Activated CD4-positive, alpha-beta T cell treated with anti-CD3 and anti-CD28 coated beads, Interleukin-2, amount 50 U/mL, for 16 hours (primary cell): ENCODE results near the gene LAMA5.

Experiments used
- DNase-seq: peaks from one replicate; pipeline ENCODE4 v3.0.0-alpha.2; 2020

LAMA5 gene

DNA sequence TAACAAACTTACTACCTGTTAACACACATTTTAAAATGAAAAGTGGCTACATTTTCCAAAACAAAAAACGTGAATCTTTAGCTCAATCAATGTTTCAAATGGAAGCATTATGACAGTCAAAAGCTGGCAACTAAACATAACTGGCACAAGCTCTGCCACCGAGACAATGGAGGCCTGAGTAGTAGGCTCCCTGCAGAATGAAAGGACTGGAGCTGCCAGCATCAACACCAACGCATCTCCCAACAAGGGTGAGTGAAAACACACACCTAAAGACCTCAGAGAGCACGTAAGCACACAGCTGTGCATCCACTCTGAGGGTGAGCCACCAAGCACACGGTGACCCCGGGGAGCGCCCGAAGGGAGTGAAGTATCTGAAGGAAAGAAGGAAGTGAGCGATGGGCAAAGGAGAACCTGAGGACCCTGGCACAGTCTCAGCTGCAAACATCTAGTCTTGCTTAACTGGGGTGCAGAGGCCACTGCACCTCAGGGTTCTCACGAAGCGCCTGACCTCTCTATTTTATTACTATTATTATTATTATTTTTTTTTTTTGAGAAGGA lies 65.9 kb downstream of the LAMA5 start:
- DNase-seq: no peak

DNA sequence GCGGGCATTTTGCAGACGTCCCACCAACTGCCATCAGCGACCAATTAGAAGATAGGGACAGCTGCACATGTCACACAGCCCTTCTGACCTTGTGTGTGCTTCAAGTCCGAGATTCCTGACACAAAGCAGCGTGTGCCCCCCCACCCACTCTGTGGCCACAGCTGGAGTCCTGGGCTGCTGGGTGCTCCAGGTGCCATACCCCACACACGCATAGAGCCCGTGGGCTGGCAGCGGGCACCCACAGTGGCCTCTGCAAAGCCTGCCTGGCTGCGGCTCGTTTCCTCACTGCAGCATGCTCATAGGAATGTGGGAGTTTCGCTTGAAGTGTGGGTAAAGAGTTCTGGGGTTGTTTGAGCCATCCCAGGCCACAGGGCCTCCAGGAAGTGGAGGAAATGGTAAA lies 66.8 kb downstream of the LAMA5 start:
- DNase-seq: no peak

DNA sequence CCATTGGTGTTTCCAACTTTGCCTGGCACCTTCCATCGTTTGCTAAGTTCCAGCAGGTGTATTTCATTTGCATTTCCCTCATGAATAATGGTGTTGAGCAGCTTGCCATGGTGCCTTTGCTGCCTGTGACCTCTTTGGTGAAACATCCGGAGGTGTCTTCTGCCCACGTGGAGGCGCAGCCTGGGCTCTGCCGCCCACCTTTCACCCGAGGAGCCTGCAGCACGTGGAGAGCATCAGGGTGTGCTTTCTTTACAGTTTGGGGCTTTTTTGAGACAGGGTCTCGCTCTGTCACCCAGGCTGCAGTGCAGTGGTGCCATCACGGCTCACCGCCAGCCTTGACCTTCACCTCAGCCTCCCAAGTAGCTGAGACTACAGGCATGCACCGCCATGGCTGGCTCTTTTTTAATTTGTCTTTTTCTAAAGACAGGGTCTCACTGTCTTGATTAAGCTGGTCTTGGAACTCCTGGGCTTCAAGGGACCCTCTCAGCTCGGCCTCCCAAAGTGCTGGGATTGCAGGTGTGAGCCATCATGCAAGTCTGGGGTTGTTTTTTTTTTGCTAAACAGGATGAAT lies 67.4 kb downstream of the LAMA5 start:
- no peak for DNase-seq

DNA sequence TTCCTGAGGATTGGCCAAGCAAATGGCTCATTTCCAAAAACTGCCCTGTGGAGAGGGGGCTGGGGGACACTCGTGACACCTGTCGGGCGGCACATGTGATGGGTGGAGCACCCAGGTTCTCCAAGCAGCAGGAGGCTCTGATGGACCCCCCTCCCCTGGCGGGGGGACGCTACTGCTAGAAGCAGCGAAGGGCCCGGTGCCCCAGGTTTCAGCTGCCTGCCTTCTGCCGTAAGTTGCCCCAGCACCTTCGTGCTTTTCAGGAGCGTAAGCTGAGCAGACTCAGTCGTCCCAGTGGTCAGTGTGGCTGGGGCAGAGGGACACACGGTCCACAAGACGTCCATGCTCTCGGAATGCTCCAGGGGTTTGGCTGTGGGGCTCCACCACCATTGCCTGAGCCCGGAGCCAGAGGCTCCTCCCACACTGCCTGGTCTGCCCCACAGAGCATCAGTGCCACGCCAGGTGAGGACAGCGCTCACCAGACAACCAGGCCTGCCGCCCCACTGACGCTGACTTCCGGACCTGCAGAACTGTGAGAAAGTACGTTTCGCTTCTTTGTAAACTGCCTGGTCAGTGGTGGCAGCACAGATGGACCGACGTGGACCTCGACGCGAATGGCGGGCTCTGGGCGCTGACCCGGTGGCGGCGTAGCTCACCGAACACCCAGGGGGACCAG lies 68.4 kb downstream of the LAMA5 start:
- no peak for DNase-seq

DNA sequence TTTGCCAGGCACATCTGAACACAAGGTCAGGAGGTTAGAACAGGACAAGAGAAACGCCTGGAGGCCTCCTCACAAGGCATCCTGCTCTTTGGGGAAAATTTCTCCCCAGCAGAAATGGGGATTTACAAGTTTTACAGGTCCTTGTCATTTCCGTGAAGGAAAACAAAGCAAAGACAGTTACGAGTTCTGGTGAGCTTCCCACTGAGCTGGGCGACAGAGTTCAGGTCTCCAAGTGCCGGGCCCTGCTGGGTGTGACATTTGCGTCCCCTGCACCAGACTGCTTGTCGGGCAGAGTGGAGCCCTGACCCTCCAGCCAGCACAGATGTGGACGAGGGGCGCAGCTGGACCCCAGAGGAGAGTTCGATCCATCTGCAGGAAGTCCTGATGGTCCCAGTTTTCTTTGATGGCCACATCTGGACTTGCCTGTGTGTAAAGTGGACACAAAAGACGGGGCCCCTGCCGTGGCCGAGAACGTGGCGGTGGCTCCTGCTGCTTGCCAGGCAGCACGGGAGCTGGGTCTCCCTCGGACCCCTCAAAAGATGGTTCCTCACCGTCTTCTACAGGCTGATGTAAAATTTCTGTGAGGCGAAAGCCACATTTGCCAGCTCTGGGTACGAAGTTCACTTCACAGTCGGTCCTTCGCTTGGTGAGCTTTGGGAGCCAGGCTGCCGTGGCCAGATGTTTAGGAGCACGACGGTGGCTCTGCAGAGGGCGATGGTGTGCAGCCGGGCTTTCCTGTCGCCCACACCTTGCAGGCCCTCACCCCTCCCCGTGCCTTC lies 69.5 kb downstream of the LAMA5 start:
- DNase-seq: no peak

DNA sequence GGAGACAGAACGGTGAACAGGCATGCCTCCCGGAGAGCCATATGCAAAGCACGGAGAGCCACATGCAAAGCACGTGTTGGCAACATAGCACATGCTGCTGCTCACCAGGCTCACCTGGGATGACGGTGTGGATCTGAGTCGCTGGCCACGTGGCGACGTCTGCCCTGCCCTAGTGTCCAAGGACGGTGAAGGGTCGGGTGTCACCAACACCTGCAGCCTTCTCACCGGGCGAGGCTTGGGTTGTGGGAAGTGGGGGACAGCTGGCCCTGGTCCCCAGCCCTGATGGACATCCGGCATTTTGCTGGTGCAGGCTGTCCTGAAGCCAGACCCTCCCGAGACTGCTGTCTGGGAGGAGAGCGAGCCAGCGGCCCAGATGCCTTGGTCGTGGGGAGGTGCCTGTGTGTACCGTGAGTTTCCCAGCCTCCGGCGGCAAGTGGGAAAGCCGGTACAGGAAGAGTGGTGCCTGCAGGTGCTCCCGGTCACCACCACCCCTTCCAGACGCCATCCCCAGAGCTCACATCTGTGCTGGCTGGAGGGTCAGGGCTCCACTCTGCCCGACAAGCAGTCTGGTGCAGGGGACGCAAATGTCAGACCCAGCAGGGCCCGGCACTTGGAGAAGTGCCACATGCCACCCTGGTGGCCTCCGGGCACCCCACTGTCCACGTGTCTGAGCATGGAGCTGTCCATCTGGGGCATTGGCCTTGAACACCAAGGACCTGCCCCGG lies 70.2 kb downstream of the LAMA5 start:
- DNase-seq: no peak

DNA sequence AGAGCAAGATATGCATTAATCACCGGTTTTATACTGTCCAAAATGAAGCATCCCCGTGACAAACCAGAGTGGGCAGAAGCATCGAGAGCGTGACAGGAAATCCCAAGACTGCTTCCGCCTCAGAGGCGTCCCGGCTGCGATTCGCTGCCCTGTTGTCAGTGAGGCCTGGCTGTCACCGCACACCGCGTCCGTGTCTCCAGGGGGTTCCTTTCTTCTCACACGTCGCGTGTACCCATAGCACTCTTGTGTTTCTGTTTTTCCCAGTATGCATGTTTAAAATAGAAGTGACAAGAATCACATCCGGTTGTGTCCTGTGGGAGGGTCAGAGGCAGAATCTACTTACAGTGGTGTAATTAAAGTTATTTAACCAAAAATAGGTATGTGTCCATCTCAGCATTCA lies 72.6 kb downstream of the LAMA5 start:
- no peak for DNase-seq

DNA sequence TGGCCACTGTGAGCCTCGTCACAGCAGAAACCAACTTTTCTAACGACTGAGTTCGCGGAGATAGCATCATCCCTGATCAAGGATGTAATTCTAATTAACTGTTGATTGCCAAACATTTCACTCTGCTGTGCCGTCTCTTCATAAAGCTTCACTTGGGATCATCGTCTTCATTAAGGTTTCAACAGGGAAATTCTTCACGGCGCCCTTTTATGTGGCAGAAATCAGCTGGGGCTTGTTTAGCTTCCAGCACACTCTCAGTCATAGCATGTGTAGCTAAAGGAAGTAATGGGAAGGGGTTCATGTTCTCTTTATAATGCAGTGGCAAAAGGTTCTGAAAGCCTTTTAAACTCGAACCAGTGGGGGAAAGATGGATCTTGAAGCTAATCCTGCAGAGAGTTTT lies 73.2 kb downstream of the LAMA5 start:
- DNase-seq: no peak

DNA sequence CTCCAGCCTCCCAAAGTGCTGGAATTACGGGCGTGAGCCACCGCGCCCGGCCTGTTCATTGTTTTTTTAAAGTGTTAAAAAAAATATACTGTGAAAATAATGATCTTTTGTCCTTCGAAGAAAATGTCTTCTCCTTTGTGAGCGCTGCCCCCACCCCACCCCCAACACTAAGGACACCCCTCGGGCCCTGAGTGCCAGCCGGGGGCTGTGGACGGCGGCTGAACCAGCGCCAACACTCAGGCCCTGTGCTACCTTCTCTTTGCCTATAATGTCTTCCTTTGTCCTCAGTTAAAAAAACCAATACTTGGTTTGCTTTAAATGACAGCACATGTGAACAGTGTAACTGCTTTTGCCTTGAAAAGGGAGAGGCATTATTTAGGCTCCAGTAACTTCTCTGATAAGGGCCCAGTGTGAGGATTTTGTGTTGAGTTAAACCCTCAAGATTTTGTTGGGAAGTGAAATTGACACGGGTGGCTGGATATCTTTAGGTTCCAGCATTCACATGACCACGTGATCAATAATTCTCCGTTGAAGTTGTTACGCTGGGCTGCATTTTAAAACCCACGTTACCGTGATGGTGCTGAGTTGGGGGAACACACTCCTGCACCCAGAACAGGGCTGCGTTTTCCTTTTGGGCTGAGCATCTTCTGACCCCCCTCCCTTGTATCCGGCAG lies 73.9 kb downstream of the LAMA5 start:
- DNase-seq: no peak

DNA sequence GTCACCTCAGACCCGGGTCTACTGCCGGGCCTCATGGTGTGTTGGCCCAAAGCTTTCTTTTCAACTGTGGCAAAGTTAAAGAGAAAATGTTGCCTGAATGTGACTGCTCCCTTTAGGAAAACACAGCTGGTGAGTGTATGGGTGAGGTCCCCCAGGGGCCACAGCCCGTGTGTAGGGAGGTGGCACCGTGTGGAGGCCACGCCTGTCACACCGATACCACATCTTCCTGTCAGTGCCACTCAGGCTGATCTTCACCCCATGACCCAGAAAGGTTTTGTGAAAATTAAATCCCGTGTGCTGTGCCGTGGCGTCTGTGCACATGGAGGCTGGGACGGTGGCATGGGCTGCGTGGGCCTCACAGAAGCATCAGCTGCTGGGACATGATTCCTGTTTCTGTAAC lies 75.0 kb downstream of the LAMA5 start:
- DNase-seq: no peak

DNA sequence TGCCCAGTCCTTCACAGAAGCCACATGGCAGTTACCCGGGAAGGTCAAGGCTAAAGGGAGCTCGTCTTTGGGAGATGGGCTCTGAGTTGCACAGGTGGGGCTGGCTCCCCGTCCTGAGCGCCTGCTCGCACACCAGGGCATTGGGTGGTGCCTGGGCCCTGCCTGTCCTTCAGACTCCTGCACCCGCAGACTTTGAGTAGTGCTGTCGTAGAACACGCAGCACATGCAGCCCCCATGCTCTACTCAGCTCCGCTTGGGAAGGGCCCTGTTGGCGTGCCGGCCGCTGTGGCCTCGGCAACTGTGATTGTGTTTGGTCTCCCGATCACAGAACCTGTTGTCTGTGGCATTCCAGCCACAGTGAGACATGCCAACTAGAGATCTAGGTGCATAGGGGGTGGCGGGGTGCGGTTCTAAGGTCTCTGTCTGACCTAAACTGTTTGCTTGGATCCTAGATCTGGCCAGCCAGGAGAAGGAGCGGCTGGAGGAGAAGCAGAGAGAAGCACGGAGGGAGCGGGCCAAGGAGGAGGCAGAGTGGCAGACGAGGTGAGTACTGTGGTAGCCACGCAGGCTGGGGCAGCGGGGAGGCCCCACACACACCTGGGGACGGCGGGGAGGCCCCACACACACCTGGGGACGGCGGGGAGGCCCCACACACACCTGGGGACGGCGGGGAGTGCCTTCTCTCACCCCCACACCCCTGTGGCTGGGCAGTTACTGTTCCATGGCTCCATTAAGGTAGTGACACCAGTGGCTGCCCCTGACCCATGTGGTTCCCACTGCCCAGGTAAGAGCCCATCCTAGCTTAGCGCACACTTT lies 75.7 kb downstream of the LAMA5 start:
- no peak for DNase-seq

DNA sequence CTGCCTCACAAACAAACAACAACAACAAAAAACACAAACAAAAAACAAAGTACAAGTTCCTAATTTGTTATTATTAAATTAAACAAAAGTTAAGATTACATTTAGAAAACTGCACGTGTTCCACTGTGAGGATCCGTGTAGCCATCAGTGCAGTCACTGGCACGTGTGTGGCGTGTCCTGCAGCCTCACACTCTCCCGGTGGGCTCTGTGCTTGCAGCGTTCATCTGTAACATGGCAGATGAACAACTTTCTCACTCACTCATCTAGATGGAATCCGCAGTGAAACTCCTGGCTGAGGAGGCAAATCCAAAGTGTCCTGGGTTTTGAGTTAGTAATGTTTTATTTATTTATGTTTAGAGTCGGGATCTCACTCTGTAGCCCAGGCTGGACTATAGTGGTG lies 77.2 kb downstream of the LAMA5 start:
- DNase-seq: no peak

DNA sequence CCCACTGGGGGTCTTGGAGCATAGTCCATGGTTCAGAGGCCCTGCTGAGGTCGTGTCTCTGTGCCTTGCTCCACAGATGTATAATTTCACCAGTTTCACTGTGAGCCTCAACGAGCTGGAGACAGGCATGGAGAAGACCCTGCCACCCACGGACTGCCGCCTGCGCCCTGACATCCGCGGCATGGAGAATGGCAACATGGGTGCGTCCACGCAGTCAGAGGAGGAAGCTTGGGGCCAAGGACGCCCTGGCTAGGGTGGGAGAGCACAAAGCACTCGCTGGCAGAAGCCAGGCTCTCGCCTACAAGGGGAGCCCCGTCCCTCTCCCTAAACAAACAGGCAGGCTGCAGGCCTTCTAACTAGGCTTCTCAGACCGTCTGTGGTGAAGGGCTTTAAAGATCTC lies 78.0 kb downstream of the LAMA5 start:
- DNase-seq: no peak

DNA sequence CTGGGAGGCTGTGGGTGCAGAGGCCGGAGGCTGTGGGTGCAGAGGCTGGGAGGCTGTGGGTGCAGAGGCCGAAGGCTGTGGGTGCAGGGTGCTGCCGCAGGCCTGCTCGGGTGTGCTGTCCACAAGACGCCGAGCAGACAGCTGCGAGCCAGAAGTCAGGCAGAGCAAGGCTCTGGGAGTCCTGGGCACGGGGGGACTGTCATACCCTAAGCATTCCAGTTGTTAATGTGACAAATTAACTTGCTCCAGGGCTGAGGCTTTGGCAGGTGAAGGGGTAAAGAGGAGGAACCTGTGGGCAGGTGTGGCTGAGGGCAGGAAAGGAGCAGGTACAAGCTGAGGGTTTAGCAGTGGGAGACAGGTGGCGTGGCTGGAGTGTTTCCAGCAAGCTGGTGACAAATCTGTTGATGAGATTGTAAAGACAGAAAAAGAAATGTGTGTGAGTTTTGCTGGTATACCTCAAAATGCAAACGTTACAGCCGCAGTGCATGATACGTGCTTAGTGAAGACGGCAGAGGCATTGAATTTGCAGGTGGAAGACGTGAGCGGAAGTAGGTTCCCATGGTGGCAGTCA lies 78.5 kb downstream of the LAMA5 start:
- DNase-seq: no peak

DNA sequence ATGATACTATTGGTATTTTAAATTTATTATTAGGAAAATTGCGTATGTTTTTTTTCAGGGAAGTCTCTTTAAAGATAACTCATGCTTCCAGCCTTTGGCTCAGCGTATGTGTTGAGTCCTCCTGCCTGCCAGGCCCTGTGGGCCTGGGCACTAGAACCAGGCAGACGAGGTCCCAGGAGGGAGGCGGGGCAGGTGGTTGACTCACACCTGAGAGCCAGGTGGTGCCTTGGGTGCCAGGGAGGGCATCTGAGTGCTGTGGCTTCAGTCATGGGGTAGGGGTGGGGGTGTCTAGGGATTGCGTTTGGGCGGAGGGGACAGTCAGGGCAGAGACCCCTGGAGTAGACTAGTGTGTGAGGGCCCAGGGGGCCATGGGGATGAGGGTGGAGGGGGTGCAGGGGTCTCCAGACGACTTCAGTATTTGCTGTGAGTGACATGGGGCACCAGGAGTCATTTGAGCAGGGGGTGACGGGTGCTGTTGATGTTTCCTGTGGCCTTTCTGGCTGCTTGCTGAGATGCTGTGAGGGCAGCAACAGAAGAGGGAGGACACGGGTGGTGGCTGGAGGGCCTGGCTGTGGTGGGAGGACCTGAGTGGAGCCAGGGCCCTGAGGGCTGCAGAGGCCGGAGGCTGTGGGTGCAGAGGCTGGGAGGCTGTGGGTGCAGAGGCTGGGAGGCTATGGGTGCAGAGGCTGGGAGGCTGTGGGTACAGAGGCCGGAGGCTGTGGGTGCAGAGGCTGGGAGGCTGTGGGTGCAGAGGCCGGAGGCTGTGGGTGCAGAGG lies 79.2 kb downstream of the LAMA5 start:
- no peak for DNase-seq

DNA sequence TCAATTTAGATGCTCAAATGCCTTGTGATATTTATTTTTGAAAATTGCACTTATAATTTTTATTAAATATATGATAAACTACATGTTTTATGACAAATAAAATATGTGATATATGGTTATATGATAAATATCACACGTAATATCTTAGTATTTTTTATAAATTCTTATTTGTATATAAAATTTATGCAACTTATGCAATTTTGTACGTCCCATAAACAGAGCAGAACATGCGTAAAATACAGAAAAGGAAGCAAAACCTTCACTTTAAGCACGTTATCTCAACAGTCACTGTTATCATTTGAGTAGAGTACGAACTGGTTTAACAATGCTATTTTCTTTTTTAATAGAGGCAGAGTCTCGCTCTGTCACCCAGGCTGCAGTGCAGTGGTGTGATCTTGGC lies 80.0 kb downstream of the LAMA5 start:
- DNase-seq: no peak

DNA sequence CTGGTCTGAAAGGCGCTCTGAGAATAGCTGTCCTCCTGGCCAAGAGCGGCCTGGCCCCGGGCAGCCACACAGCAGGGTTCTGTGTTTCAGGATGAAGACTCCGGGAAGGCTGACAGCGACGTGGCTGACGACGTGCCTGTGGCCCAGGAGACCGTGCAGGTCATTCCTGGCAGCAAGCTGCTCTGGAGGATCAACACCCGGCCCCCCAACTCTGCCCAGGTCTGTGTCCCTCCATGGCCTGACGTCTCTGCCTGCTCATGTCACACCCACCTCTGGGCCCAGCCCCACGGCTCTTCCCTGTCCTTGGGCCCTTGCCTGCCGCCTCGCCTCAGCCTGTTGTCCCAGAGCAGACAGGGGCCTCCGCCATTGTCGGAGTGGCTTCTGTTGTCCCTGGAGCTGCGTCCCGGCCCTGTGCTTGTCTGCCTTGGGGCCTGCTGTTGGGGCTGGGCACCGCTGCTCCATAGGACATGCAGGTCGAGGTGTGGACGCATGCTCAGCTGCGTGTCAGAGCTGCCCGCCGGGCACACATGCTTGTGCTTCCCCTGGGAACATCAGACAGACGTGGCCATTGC lies 80.5 kb downstream of the LAMA5 start:
- DNase-seq: no peak

DNA sequence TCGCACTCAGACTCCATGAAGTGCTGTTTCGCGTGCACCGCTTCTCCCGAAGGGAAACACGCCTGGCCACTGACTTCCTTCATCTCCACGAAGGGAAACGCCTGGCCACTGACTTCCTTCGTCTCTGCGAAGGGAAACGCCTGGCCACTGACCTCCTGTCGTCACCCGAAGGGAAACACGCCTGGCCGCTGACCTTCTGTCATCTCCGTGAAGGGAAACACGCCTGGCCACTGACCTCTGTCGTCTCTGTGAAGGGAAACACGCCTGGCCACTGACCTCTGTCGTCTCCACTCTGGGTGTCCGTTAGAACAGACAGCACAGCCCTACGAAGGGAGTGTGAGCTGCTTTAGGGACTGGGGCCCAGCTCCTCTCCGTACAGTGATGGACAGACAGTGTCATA lies 81.4 kb downstream of the LAMA5 start:
- no peak for DNase-seq

DNA sequence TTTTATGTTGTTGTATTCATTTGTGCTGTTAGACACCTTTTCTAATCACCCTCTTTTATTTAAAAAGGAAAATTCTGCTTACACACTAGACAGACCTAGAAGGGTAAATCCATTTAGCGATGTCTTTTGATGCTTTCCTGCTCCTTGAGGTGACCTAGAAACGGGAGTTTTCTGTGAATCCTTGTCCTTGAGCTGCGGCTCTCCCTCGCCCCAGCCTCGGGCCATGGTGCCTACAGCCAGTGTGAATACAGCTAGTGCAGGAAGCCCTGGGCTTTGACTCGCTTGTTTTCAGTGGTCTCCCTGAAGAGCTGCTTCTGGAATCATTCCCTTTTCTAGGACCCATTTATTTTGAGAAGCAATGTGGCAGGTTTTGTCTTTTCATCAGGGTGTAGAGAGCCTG lies 82.0 kb downstream of the LAMA5 start:
- no peak for DNase-seq

DNA sequence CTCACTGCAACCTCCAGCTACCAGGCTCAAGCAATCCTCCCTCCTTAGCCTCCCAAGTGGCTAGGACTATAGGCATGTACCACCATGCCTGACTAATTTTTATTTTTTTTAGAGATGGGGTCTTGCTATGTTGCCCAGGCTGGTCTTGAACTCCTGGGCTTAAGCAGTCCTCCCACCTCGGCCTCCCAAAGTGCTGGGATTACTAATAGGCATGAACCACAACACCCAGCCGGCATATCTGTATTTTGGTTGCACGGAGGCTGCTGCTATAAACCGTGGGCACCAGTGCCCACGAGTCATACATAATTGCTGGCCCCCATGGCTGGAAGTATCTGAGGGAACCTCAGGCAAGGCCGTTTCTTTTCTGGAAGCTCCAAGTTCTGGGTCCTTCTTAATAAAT lies 82.7 kb downstream of the LAMA5 start:
- DNase-seq: no peak
